Panc1 (cell line): ENCODE data around the gene OR1M1.

Experiments used
- CTCF ChIP-seq: fragments of 450-650 bp; IDR thresholded peaks from 2 replicates; pipeline ENCODE4 v1.5.1; 2017; ENCODE audit warnings: mild to moderate bottlenecking
- SIN3A ChIP-seq: IDR thresholded peaks from 2 replicates; pipeline ENCODE4 v1.6.1; 2012; ENCODE audit warnings: low read depth, mild to moderate bottlenecking, low read length, moderate library complexity, borderline replicate concordance; ENCODE audit not compliant: insufficient read depth
- TF ChIP-seq, protein P1 (sequence below), 2 experiments: IDR thresholded peaks; 2 replicates each; pipeline ENCODE4 v1.6.1; 2011 to 2012; ENCODE audit warnings: low read depth in 2 of 2, control low read depth in 1 of 2, low read length in 1 of 2, mild to moderate bottlenecking in 1 of 2, moderate library complexity in 1 of 2; ENCODE audit not compliant: insufficient read depth in 1 of 2

DNA sequence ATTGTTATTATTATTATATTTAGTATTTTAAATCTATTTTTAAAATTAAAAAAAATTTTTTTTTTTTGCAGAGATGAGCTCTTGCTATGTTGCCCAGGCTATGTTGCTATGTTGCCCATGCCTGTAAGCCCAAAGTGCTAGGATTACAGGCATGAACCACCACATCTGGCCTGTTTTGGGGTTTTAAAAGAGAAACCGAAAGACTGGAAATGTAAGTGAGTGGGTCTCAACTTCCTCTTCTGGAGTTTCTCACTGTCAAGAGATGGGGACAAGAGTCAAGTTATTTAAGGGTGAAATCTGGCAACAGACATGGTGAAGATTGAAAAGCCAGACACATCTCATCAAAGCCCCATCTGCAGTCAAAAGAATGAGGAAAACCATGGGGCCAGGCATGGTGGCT lies 44.1 kb downstream of the OR1M1 start:
- no peak for TF ChIP-seq CTCF
- TF ChIP-seq, protein P1, sequence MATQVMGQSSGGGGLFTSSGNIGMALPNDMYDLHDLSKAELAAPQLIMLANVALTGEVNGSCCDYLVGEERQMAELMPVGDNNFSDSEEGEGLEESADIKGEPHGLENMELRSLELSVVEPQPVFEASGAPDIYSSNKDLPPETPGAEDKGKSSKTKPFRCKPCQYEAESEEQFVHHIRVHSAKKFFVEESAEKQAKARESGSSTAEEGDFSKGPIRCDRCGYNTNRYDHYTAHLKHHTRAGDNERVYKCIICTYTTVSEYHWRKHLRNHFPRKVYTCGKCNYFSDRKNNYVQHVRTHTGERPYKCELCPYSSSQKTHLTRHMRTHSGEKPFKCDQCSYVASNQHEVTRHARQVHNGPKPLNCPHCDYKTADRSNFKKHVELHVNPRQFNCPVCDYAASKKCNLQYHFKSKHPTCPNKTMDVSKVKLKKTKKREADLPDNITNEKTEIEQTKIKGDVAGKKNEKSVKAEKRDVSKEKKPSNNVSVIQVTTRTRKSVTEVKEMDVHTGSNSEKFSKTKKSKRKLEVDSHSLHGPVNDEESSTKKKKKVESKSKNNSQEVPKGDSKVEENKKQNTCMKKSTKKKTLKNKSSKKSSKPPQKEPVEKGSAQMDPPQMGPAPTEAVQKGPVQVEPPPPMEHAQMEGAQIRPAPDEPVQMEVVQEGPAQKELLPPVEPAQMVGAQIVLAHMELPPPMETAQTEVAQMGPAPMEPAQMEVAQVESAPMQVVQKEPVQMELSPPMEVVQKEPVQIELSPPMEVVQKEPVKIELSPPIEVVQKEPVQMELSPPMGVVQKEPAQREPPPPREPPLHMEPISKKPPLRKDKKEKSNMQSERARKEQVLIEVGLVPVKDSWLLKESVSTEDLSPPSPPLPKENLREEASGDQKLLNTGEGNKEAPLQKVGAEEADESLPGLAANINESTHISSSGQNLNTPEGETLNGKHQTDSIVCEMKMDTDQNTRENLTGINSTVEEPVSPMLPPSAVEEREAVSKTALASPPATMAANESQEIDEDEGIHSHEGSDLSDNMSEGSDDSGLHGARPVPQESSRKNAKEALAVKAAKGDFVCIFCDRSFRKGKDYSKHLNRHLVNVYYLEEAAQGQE (IDR thresholded peaks at IDR 0.05; ENCODE audit: insufficient read depth in 1 of 2, low read depth in 2 of 2, low read length in 1 of 2): no peak
- TF ChIP-seq SIN3A: no peak
